H1 (cell line): ENCODE data around the gene CACFD1.

Source experiments
- EP300 ChIP-seq, 2 experiments: IDR thresholded peaks; 1 replicate in 1 of 2; 2 replicates in 1 of 2; pipeline ENCODE4 v1.6.1; 2011 to 2012; ENCODE audit warnings: low read depth in 2 of 2, low read length in 2 of 2, mild to moderate bottlenecking in 2 of 2, borderline replicate concordance in 1 of 2, inconsistent platforms in 1 of 2, moderate library complexity in 1 of 2
- MAFK ChIP-seq: IDR thresholded peaks from 2 replicates; pipeline ENCODE4 v1.6.1; 2012; ENCODE audit warnings: low read depth, mild to moderate bottlenecking, improper control_type of control experiment, low read length
- POLR2AphosphoS5 ChIP-seq: IDR thresholded peaks from 2 replicates; pipeline ENCODE4 v1.6.1; 2011; ENCODE audit warnings: low read depth, low read length
- RFX5 ChIP-seq: IDR thresholded peaks from 2 replicates; pipeline ENCODE4 v1.6.1; 2011; ENCODE audit warnings: low read depth, low read length, improper control_type of control experiment, borderline replicate concordance
- TAF1 ChIP-seq: IDR thresholded peaks from 2 replicates; pipeline ENCODE4 v1.6.1; 2011; ENCODE audit warnings: mild to moderate bottlenecking, low read depth, low read length
- TBP ChIP-seq: IDR thresholded peaks from 2 replicates; pipeline ENCODE4 v1.6.1; 2011; ENCODE audit warnings: low read depth, low read length, improper control_type of control experiment
- TF ChIP-seq, protein P1 (sequence below): IDR thresholded peaks from 2 replicates; pipeline ENCODE4 v1.6.1; 2012; ENCODE audit warnings: inconsistent platforms
- TF ChIP-seq, protein P2 (sequence below), 3 experiments: IDR thresholded peaks; 1 replicate in 2 of 3; 2 replicates in 1 of 3; pipeline versions ENCODE4 v1.5.1 to v1.6.1; 2011; ENCODE audit warnings: low read length in 3 of 3, mild to moderate bottlenecking in 3 of 3, inconsistent platforms in 2 of 3, low read depth in 1 of 3, moderate library complexity in 1 of 3; ENCODE audit not compliant: insufficient read depth in 1 of 3; ENCODE audit errors: control extremely low read depth in 1 of 3

DNA sequence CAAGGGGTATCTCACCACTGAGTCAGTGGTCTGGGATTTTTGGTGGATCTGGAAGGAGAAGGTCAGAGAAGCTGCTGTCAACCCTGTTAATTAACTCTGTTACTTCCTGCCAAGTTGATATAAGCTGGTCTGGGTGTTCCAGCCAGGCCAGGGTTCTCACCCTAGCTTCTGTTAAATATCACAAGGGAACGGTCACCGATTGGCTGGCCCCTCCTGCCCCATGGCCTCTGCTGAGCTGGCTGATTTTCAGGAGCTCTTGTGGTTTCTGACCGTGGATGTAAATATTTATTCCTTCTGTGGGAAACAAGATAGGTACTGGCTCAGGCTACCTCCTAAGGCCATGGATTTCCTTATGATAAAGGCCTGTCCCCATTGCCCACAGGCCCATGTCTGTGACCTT is 36.6 kb upstream of the CACFD1 start:
- TF ChIP-seq, protein P1, sequence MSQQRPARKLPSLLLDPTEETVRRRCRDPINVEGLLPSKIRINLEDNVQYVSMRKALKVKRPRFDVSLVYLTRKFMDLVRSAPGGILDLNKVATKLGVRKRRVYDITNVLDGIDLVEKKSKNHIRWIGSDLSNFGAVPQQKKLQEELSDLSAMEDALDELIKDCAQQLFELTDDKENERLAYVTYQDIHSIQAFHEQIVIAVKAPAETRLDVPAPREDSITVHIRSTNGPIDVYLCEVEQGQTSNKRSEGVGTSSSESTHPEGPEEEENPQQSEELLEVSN, result no peak
- TF ChIP-seq POLR2AphosphoS5 (no peak), TAF1 (no peak), RFX5 (no peak), MAFK (no peak), EP300 (IDR thresholded peaks at IDR 0.05; ENCODE audit: borderline replicate concordance in 1 of 2, low read depth in 2 of 2, low read length in 2 of 2) (no peak), TBP (no peak)
- TF ChIP-seq, protein P2, sequence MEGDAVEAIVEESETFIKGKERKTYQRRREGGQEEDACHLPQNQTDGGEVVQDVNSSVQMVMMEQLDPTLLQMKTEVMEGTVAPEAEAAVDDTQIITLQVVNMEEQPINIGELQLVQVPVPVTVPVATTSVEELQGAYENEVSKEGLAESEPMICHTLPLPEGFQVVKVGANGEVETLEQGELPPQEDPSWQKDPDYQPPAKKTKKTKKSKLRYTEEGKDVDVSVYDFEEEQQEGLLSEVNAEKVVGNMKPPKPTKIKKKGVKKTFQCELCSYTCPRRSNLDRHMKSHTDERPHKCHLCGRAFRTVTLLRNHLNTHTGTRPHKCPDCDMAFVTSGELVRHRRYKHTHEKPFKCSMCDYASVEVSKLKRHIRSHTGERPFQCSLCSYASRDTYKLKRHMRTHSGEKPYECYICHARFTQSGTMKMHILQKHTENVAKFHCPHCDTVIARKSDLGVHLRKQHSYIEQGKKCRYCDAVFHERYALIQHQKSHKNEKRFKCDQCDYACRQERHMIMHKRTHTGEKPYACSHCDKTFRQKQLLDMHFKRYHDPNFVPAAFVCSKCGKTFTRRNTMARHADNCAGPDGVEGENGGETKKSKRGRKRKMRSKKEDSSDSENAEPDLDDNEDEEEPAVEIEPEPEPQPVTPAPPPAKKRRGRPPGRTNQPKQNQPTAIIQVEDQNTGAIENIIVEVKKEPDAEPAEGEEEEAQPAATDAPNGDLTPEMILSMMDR (IDR thresholded peaks at IDR 0.05; ENCODE audit: control extremely low read depth in 1 of 3, insufficient read depth in 1 of 3, low read depth in 1 of 3, low read length in 3 of 3), result no peak
